K562 (cell line): ENCODE data around the gene AK4. TPM values are rescaled to one million over a fixed set of nuclear protein-coding genes. Genes with fewer than 3 reads are reported as not detected.

ENCODE experiments used
- CBFA2T3 ChIP-seq: fragments of 450-650 bp; IDR thresholded peaks from 2 replicates; pipeline ENCODE4 v1.6.1; 2017
- FOSL1 ChIP-seq: fragments of 200-800 bp; sonication (Bioruptor generic); conservative IDR thresholded peaks from 2 replicates; pipeline ENCODE4 v1.6.1; 2016; ENCODE audit warnings: missing genetic modification characterization, missing compliant biosample characterization
- RCOR1 ChIP-seq, 2 experiments: IDR thresholded peaks; 2 replicates each; pipeline ENCODE4 v1.6.1; 2012; ENCODE audit warnings: low read depth in 2 of 2, low read length in 2 of 2, borderline replicate concordance in 1 of 2, improper control_type of control experiment in 1 of 2
- SUPT5H ChIP-seq: fragments of 450-650 bp; IDR thresholded peaks from 2 replicates; pipeline ENCODE4 v1.6.1; 2016
- ZNF143 ChIP-seq: sonication (generic); formaldehyde crosslinking; IDR thresholded peaks from 2 replicates; pipeline ENCODE4 v1.9.0; 2022; ENCODE audit warnings: mild to moderate bottlenecking, missing genetic modification reagents
- ZNF445 ChIP-seq: fragments of 250-450 bp; sonication (Bioruptor Pico); IDR thresholded peaks from 2 replicates; pipeline ENCODE4 v1.4.0; 2020; ENCODE audit warnings: low read depth, mild to moderate bottlenecking, moderate library complexity
- ZNF764 ChIP-seq: fragments of 250-450 bp; sonication (Bioruptor Pico); IDR thresholded peaks from 2 replicates; pipeline ENCODE4 v1.4.0; 2020; ENCODE audit warnings: low read depth, mild to moderate bottlenecking, moderate library complexity
- polyA plus RNA-seq, 8 experiments: library from polyadenylated mRNA; depleted of rRNA in 4 of 8; stranded (reverse) in 5 of 8; unstranded in 3 of 8; fragments of >200 nt; fragmentation: Nextera tagmentation in 2 of 8; fragmentation: Illumina TruSeq in 1 of 8; extraction: Ambion mirVana in 2 of 8; extraction: Trizol in 1 of 8; gene quantifications; 2 replicates each; pipeline versions ENCODE4 v1.2.1 to v1.2.3, GENCODE V29; 2011 to 2014; ENCODE audit warnings: inconsistent platforms in 1 of 8, missing spikeins in 1 of 8
- total RNA-seq, 7 experiments: library from RNA; depleted of rRNA in 6 of 7; stranded (reverse); fragments of >200 nt in 6 of 7; fragmentation: Illumina TruSeq in 2 of 7; extraction: Trizol in 2 of 7; gene quantifications; 2 replicates each; pipeline versions ENCODE4 v1.2.1 to v1.2.3, GENCODE V29; 2011 to 2021; ENCODE audit warnings: low replicate concordance in 1 of 7
- TF ChIP-seq, protein P1 (sequence below): fragments of 450-650 bp; IDR thresholded peaks from 2 replicates; pipeline ENCODE4 v1.6.1; 2016; ENCODE audit warnings: low read depth
- TF ChIP-seq, protein P2 (sequence below): fragments of 150-350 bp; IDR thresholded peaks from 2 replicates; pipeline ENCODE4 v1.6.1; 2014; ENCODE audit warnings: low read depth, mild to moderate bottlenecking, low read length, borderline replicate concordance
- TF ChIP-seq, protein P3 (sequence below): fragments of 250-450 bp; sonication (Bioruptor Pico); IDR thresholded peaks from 2 replicates; pipeline ENCODE4 v1.8.0; 2021; ENCODE audit warnings: borderline replicate concordance, mild to moderate bottlenecking, moderate library complexity; ENCODE audit not compliant: poor library complexity, severe bottlenecking
- TF ChIP-seq, protein P4 (sequence below), 2 experiments: fragments of 150-350 bp in 1 of 2; IDR thresholded peaks; 2 replicates each; pipeline ENCODE4 v1.6.1; 2012 to 2016; ENCODE audit warnings: low read depth in 2 of 2, low read length in 2 of 2, mild to moderate bottlenecking in 1 of 2, moderate library complexity in 1 of 2

The AK4 gene
- total and polyA plus RNA-seq, 9 of the 15 experiments (the other 6 are each of a cell fraction or from before 2014, with no cell fraction given) = 10.4 to 96.6 (median 21.5) TPM

DNA sequence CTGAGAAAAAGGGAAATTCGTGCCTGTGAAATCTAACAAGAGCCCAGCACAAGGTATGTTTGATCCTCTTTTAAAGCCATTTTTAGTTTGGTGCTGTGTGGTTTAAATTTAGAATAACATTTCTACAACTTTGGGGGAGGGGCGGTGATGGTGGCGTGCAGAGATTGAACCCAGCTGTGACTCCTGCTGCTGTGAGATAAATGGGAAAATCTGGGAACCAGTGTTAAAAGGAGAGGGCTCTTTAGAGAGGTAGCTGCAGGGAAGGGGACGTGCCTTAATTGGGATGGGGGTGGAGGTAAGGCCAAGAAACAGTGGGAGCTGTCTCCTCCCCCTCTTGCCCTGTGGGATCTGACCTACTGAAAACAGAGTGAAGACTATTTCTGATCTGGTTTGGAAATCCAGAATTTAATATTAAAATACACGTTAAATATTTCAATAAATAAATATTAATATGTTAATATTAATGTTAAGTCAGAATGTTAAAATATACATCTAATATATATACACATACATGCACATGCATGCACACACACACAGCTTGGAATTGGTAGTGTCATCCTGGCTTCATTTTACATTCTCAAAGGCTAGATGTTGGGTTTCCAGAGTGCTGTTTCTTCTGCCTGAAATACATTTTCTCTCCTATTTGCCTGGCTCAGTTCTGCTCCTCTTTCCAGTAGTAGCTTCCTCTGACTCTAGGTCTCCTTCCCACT lies 131.2 kb downstream of the AK4 start (continued):
- TF ChIP-seq, protein P1, sequence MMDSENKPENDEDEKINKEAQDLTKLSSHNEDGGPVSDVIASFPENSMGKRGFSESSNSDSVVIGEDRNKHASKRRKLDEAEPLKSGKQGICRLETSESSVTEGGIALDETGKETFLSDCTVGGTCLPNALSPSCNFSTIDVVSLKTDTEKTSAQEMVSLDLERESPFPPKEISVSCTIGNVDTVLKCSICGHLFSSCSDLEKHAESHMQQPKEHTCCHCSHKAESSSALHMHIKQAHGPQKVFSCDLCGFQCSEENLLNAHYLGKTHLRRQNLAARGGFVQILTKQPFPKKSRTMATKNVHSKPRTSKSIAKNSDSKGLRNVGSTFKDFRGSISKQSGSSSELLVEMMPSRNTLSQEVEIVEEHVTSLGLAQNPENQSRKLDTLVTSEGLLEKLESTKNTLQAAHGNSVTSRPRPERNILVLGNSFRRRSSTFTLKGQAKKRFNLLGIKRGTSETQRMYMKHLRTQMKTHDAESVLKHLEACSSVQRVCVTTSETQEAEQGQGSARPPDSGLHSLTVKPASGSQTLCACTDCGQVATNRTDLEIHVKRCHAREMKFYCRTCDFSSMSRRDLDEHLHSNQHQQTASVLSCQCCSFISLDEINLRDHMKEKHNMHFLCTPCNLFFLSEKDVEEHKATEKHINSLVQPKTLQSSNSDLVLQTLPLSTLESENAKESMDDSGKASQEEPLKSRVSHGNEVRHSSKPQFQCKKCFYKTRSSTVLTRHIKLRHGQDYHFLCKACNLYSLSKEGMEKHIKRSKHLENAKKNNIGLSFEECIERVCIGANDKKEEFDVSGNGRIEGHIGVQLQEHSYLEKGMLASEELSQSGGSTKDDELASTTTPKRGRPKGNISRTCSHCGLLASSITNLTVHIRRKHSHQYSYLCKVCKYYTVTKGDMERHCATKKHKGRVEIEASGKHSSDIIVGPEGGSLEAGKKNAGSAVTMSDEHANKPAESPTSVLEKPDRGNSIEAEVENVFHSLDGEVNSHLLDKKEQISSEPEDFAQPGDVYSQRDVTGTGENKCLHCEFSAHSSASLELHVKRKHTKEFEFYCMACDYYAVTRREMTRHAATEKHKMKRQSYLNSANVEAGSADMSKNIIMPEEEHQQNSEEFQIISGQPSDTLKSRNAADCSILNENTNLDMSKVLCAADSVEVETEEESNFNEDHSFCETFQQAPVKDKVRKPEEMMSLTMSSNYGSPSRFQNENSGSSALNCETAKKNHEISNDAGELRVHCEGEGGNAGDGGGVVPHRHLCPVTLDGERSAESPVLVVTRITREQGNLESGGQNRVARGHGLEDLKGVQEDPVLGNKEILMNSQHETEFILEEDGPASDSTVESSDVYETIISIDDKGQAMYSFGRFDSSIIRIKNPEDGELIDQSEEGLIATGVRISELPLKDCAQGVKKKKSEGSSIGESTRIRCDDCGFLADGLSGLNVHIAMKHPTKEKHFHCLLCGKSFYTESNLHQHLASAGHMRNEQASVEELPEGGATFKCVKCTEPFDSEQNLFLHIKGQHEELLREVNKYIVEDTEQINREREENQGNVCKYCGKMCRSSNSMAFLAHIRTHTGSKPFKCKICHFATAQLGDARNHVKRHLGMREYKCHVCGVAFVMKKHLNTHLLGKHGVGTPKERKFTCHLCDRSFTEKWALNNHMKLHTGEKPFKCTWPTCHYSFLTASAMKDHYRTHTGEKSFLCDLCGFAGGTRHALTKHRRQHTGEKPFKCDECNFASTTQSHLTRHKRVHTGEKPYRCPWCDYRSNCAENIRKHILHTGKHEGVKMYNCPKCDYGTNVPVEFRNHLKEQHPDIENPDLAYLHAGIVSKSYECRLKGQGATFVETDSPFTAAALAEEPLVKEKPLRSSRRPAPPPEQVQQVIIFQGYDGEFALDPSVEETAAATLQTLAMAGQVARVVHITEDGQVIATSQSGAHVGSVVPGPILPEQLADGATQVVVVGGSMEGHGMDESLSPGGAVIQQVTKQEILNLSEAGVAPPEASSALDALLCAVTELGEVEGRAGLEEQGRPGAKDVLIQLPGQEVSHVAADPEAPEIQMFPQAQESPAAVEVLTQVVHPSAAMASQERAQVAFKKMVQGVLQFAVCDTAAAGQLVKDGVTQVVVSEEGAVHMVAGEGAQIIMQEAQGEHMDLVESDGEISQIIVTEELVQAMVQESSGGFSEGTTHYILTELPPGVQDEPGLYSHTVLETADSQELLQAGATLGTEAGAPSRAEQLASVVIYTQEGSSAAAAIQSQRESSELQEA = no peak
- no peak for TF ChIP-seq FOSL1
- TF ChIP-seq ZNF143 (CRISPR knock-in tag) = no peak
- TF ChIP-seq SUPT5H = no peak
- TF ChIP-seq, protein P2, sequence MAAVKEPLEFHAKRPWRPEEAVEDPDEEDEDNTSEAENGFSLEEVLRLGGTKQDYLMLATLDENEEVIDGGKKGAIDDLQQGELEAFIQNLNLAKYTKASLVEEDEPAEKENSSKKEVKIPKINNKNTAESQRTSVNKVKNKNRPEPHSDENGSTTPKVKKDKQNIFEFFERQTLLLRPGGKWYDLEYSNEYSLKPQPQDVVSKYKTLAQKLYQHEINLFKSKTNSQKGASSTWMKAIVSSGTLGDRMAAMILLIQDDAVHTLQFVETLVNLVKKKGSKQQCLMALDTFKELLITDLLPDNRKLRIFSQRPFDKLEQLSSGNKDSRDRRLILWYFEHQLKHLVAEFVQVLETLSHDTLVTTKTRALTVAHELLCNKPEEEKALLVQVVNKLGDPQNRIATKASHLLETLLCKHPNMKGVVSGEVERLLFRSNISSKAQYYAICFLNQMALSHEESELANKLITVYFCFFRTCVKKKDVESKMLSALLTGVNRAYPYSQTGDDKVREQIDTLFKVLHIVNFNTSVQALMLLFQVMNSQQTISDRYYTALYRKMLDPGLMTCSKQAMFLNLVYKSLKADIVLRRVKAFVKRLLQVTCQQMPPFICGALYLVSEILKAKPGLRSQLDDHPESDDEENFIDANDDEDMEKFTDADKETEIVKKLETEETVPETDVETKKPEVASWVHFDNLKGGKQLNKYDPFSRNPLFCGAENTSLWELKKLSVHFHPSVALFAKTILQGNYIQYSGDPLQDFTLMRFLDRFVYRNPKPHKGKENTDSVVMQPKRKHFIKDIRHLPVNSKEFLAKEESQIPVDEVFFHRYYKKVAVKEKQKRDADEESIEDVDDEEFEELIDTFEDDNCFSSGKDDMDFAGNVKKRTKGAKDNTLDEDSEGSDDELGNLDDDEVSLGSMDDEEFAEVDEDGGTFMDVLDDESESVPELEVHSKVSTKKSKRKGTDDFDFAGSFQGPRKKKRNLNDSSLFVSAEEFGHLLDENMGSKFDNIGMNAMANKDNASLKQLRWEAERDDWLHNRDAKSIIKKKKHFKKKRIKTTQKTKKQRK = no peak
- no peak for TF ChIP-seq ZNF445 (CRISPR knock-in tag)
- peak; percentile 89 to 98 for TF ChIP-seq RCOR1 (IDR thresholded peaks at IDR 0.05; ENCODE audit: borderline replicate concordance in 1 of 2, low read depth in 2 of 2, low read length in 2 of 2)
- no peak for TF ChIP-seq ZNF764 (CRISPR knock-in tag)
- TF ChIP-seq, protein P3, sequence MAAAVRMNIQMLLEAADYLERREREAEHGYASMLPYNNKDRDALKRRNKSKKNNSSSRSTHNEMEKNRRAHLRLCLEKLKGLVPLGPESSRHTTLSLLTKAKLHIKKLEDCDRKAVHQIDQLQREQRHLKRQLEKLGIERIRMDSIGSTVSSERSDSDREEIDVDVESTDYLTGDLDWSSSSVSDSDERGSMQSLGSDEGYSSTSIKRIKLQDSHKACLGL (CRISPR knock-in tag) = no peak
- TF ChIP-seq CBFA2T3 = peak; percentile 92
- TF ChIP-seq, protein P4, sequence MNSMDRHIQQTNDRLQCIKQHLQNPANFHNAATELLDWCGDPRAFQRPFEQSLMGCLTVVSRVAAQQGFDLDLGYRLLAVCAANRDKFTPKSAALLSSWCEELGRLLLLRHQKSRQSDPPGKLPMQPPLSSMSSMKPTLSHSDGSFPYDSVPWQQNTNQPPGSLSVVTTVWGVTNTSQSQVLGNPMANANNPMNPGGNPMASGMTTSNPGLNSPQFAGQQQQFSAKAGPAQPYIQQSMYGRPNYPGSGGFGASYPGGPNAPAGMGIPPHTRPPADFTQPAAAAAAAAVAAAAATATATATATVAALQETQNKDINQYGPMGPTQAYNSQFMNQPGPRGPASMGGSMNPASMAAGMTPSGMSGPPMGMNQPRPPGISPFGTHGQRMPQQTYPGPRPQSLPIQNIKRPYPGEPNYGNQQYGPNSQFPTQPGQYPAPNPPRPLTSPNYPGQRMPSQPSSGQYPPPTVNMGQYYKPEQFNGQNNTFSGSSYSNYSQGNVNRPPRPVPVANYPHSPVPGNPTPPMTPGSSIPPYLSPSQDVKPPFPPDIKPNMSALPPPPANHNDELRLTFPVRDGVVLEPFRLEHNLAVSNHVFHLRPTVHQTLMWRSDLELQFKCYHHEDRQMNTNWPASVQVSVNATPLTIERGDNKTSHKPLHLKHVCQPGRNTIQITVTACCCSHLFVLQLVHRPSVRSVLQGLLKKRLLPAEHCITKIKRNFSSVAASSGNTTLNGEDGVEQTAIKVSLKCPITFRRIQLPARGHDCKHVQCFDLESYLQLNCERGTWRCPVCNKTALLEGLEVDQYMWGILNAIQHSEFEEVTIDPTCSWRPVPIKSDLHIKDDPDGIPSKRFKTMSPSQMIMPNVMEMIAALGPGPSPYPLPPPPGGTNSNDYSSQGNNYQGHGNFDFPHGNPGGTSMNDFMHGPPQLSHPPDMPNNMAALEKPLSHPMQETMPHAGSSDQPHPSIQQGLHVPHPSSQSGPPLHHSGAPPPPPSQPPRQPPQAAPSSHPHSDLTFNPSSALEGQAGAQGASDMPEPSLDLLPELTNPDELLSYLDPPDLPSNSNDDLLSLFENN (IDR thresholded peaks at IDR 0.05; ENCODE audit: low read depth in 2 of 2, low read length in 2 of 2) = no peak
